Lower lobe of right lung (tissue), 2 donors: ENCODE results near the gene PARP12. TPM values are rescaled to one million over a fixed set of nuclear protein-coding genes. Genes with fewer than 3 reads are reported as not detected.

Source experiments
- ATAC-seq, 2 donors: fragments of 200-7000 bp; cut with Tn5 transposase; one replicate each; pipeline ENCODE4 v1.9.1; 2020 to 2022; ENCODE audit warnings: mild to moderate bottlenecking in 2 of 2, moderate library complexity in 2 of 2
- DNase-seq: peaks from one replicate; pipeline ENCODE4 v3.0.0-alpha.2; 2020
- H3K27ac ChIP-seq: fragments of 200-600 bp; one replicate; pipeline ENCODE4 v1.8.0; 2022
- H3K27me3 ChIP-seq: fragments of 200-600 bp; one replicate; pipeline ENCODE4 v1.8.0; 2022; ENCODE audit warnings: low read depth
- H3K36me3 ChIP-seq: fragments of 200-600 bp; one replicate; pipeline ENCODE4 v1.8.0; 2022; ENCODE audit warnings: mild to moderate bottlenecking
- H3K4me1 ChIP-seq: fragments of 200-600 bp; one replicate; pipeline ENCODE4 v1.8.0; 2022
- H3K4me3 ChIP-seq: fragments of 200-600 bp; one replicate; pipeline ENCODE4 v1.8.0; 2022; ENCODE audit warnings: mild to moderate bottlenecking
- H3K9me3 ChIP-seq: fragments of 200-600 bp; one replicate; pipeline ENCODE4 v1.8.0; 2022
- intact Hi-C: fragments of 100-400 bp; cut with DNase I; formaldehyde crosslinking; loops from one replicate; pipeline ENCODE4 v1.11.0; 2022
- total RNA-seq: library from RNA; stranded (reverse); fragmentation: NEBNext Ultra II Directional; extraction: Animal tissue kit (Norgen Biotek cat#: 25700); gene quantifications from one replicate; pipeline ENCODE4 v1.2.1, GENCODE V29; 2021
- TF ChIP-seq, protein P1 (sequence below): fragments of 200-600 bp; IDR thresholded peaks from one replicate; pipeline ENCODE4 v1.8.0; 2022; ENCODE audit warnings: antibody characterized with exemption, mild to moderate bottlenecking
- donor health status: DM: no; HTN: yes; CAD: no; lungs with severe emphysema.

The PARP12 gene
- total RNA-seq, 1 donor from 2014 or later = 122 TPM

DNA sequence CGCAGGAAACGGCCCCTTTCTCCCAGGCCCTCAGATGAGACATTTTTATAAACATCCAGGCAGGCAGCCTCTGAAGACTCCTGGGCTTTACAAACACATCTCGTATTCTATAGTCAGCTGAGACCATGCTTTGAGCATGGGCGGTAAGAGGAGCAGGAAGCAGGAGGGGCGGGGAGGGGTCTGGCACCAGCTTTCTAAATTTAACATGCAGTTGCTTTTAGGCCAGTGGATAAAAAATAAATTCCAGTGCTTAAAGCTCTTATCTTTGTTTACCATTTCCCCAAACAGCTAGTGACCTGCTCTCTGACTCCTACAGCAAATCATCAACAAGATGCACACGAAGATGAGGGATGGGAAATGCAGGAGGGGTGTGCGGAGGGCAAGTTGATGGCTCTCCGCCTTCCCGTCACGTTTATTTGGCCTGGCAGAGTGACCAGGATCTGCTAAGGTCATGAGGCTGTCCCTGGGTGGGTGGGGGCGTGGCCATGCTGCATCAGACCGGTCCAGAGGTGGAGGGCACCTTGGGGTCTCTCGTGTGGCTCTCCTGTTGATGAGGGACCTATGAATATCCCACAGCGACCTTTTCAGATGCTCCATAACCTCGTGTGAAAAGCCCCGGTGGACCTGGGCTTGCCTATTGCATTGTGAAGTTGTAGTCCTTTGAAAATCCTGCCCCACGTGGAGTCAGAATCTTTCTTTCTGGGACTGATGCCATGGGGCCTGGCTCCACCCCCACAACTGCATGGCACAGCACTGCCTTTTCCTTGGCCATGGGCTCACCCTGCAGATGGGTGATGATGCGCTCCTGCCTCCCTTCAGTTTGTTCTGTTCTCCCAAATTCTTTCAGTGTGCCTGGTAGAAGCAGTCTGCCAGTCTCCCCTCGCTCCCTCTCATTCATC, 67.5 kb downstream of the PARP12 start:
- TF ChIP-seq, protein P1, sequence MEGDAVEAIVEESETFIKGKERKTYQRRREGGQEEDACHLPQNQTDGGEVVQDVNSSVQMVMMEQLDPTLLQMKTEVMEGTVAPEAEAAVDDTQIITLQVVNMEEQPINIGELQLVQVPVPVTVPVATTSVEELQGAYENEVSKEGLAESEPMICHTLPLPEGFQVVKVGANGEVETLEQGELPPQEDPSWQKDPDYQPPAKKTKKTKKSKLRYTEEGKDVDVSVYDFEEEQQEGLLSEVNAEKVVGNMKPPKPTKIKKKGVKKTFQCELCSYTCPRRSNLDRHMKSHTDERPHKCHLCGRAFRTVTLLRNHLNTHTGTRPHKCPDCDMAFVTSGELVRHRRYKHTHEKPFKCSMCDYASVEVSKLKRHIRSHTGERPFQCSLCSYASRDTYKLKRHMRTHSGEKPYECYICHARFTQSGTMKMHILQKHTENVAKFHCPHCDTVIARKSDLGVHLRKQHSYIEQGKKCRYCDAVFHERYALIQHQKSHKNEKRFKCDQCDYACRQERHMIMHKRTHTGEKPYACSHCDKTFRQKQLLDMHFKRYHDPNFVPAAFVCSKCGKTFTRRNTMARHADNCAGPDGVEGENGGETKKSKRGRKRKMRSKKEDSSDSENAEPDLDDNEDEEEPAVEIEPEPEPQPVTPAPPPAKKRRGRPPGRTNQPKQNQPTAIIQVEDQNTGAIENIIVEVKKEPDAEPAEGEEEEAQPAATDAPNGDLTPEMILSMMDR = no peak
- H3K9me3 ChIP-seq = no peaks in the 10 kb centered on the region
- H3K4me1 ChIP-seq = peaks cover 4% of the 10 kb centered on the region
- no peak overlapping the region for H3K27ac ChIP-seq
- intact Hi-C loops = no loop called here
- ATAC-seq = no peak
- H3K36me3 ChIP-seq = no peaks in the 10 kb centered on the region
- DNase-seq = no peak
- no peaks in the 10 kb centered on the region for H3K27me3 ChIP-seq
- no peak overlapping the region for H3K4me3 ChIP-seq

GRCh38 chr7:139994356-139994755, 68.4 kb downstream of the PARP12 start:
- intact Hi-C loops = no loop called here
- TF ChIP-seq, protein P1 = no peak

GRCh38 chr7:139993592-139993991, 69.2 kb downstream of the PARP12 start:
- no peaks in the 10 kb centered on the region for H3K36me3 ChIP-seq
- TF ChIP-seq, protein P1 = no peak
- no peak overlapping the region for H3K27ac ChIP-seq
- H3K9me3 ChIP-seq = no peaks in the 10 kb centered on the region
- ATAC-seq = no peak
- no peak for DNase-seq
- H3K4me1 ChIP-seq = peaks cover 4% of the 10 kb centered on the region
- intact Hi-C loops = no loop called here
- no peaks in the 10 kb centered on the region for H3K27me3 ChIP-seq
- H3K4me3 ChIP-seq = no peak overlapping the region

More at GRCh38 chr7:139994356-139994755, 68.4 kb downstream of the PARP12 start:
- H3K4me1 ChIP-seq = peaks cover 4% of the 10 kb centered on the region
- H3K36me3 ChIP-seq = no peaks in the 10 kb centered on the region
- no peaks in the 10 kb centered on the region for H3K9me3 ChIP-seq
- no peaks in the 10 kb centered on the region for H3K27me3 ChIP-seq
- H3K4me3 ChIP-seq = no peak overlapping the region
- DNase-seq = no peak
- ATAC-seq = no peak
- H3K27ac ChIP-seq = no peak overlapping the region

DNA sequence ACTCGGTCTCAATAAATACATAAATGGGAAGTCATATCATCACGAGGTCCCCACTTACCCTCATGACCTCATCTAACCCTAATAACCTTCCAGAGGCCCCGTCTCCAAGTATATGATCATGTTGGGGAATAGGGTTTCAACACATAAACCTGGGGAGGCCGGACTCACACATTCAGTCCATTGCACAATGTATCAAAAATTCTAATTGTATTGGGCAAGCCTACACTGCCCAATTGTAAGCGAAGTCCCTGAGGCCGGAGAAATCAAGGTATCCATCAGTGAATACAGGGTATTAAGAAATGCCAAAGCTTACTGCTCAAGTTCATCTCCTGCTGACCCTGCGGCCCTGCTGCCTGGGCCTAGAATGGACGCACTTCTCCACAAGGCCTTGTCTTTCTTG, 69.6 kb downstream of the PARP12 start:
- DNase-seq (no peak), ATAC-seq (no peak)
- H3K4me3 ChIP-seq = no peak overlapping the region
- H3K27me3 ChIP-seq = no peaks in the 10 kb centered on the region
- peaks cover 4% of the 10 kb centered on the region for H3K4me1 ChIP-seq
- H3K27ac ChIP-seq = no peak overlapping the region
- H3K9me3 ChIP-seq = no peaks in the 10 kb centered on the region
- TF ChIP-seq, protein P1 = no peak
- intact Hi-C loops = no loop called here
- H3K36me3 ChIP-seq = no peaks in the 10 kb centered on the region

DNA sequence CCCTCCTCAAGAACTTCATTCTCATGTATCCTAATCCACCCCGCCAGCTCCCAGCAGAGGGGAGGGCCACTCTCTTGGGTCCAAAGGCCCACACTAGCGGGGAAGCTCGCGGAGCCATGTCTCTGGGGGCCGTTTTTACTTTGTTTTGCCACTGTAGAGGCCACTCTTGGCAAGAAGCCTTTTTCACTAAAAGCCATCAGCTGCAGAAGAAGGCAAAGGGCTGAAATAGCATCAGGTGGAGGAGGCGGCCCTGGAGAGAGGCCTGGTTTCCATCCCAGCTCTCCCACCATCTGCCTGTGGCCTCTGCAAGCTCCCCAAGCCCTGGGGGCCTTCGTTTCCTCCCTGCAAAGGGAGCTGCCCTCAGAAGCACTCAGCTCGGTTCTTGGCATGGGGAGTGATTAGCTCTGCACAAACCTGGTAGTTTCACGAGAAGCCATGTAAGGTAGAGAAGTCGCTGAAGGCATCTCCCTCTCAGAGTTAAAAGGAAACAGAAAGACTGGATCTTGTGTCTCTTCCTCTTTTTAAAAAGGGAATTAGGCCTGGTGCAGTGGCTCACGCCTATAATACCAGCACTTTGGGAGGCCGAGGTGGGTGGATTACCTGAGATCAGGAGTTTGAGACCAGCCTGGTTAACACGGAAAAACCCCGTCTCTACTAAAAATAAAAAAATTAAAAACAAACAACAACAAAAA, 70.3 kb downstream of the PARP12 start:
- Histone ChIP-seq H3K36me3 (no peaks in the 10 kb centered on the region), H3K4me3 (no peak overlapping the region), H3K9me3 (no peaks in the 10 kb centered on the region), H3K27me3 (no peaks in the 10 kb centered on the region), H3K4me1 (peaks cover 4% of the 10 kb centered on the region), H3K27ac (no peak overlapping the region)
- intact Hi-C loops = no loop called here
- TF ChIP-seq, protein P1 = no peak
- no peak for ATAC-seq
- no peak for DNase-seq
